Endothelial cell of umbilical vein (primary cell): ENCODE data around the gene GPR157. TPM values are rescaled to one million over a fixed set of nuclear protein-coding genes. Genes with fewer than 3 reads are reported as not detected.
A peak's percentile ranks its signal among the peaks of the same experiment; 100 is the strongest.

Experiments used
- BruUV-seq: library from RNA; stranded (reverse); fragments of 400-500 nt; replicated peaks from 2 replicates; lab custom pipeline; 2021; lab: Mats Ljungman, UMichigan
- CTCF ChIA-PET: fragments of 300-600, 350-600 bp; sonication (Branson Sonifier 250); formaldehyde crosslinking; loops from one replicate; lab custom pipeline; 2021; ENCODE audit warnings: antibody characterized with exemption, inconsistent platforms; lab: Charles Lee
- POLR2A ChIA-PET: fragments of 300-600, 350-600 bp; sonication (Branson Sonifier 250); formaldehyde crosslinking; loops from one replicate; lab custom pipeline; 2021; ENCODE audit warnings: antibody characterized with exemption, inconsistent platforms; lab: Charles Lee
- DNase-seq: peaks from one replicate; pipeline ENCODE4 v3.0.0-alpha.2; 2011; ENCODE audit warnings: low read depth, low spot score
- FAIRE-seq: peaks from 2 replicates; lab custom pipeline; 2011; peaks lifted over from hg19 to GRCh38; lab: Jason Lieb, UNC
- H2AFZ ChIP-seq: 2 replicates; pipeline ENCODE4 v1.6.0; 2012; ENCODE audit warnings: low read depth, low read length, control low read depth, inconsistent platforms
- H3K27ac ChIP-seq: 2 replicates; pipeline ENCODE4 v1.5.1; 2011; ENCODE audit warnings: low read depth, mild to moderate bottlenecking, control low read depth, low read length, moderate library complexity; ENCODE audit not compliant: insufficient read depth
- H3K27me3 ChIP-seq, 2 experiments: 2 replicates each; pipeline versions ENCODE4 v1.6.0 to v1.6.1; 2011; ENCODE audit warnings: low read length in 2 of 2, mixed read lengths in 1 of 2; ENCODE audit not compliant: control insufficient read depth in 2 of 2, insufficient read depth in 2 of 2
- H3K36me3 ChIP-seq, 2 experiments: 2 replicates in 1 of 2; 3 replicates in 1 of 2; pipeline ENCODE4 v1.5.1; 2011; ENCODE audit warnings: low read length in 2 of 2, mild to moderate bottlenecking in 1 of 2, moderate library complexity in 1 of 2; ENCODE audit not compliant: control insufficient read depth in 2 of 2, insufficient read depth in 2 of 2; ENCODE audit errors: extremely low read depth in 1 of 2
- H3K4me1 ChIP-seq: 3 replicates; pipeline ENCODE4 v1.5.1; 2011; ENCODE audit warnings: mild to moderate bottlenecking, low read length; ENCODE audit not compliant: control insufficient read depth, insufficient read depth; ENCODE audit errors: extremely low read depth
- H3K4me2 ChIP-seq: 2 replicates; pipeline ENCODE4 v1.6.1; 2011; ENCODE audit warnings: low read length, control low read depth, mixed read lengths; ENCODE audit not compliant: insufficient read depth
- H3K4me3 ChIP-seq, 3 experiments: fragments of 200-600 bp in 1 of 3; sonication (generic), shearing (Covaris generic) in 1 of 3; replicated peaks in 1 of 3; 2 replicates each; pipeline ENCODE4 v1.5.1; 2011 to 2016; ENCODE audit warnings: control low read depth in 3 of 3, low read length in 3 of 3, mild to moderate bottlenecking in 2 of 3, inconsistent platforms in 1 of 3, low read depth in 1 of 3, moderate library complexity in 1 of 3; ENCODE audit not compliant: insufficient read depth in 1 of 3
- H3K79me2 ChIP-seq: 2 replicates; pipeline ENCODE4 v1.6.0; 2012; ENCODE audit warnings: low read length, inconsistent platforms; ENCODE audit not compliant: control insufficient read depth, insufficient read depth
- H3K9ac ChIP-seq: replicated peaks from 2 replicates; pipeline ENCODE3; 2011; ENCODE audit warnings: low read length, control low read depth; ENCODE audit not compliant: insufficient read depth; ENCODE audit errors: extremely low read depth
- H3K9me1 ChIP-seq: replicated peaks from 3 replicates; pipeline ENCODE4 v1.6.0; 2011; ENCODE audit warnings: mild to moderate bottlenecking, low read length; ENCODE audit not compliant: control insufficient read depth, insufficient read depth; ENCODE audit errors: extremely low read depth
- H3K9me3 ChIP-seq: replicated peaks from 2 replicates; pipeline ENCODE4 v1.5.1; 2012; ENCODE audit warnings: low read length, inconsistent platforms; ENCODE audit not compliant: control insufficient read depth, insufficient read depth
- H4K20me1 ChIP-seq: replicated peaks from 2 replicates; pipeline ENCODE3; 2011; ENCODE audit warnings: mild to moderate bottlenecking, low read length; ENCODE audit not compliant: control insufficient read depth, insufficient read depth; ENCODE audit errors: extremely low read depth
- EZH2 ChIP-seq: IDR thresholded peaks from 2 replicates; pipeline ENCODE4 v1.6.1; 2012; ENCODE audit warnings: borderline replicate concordance, low read depth, mild to moderate bottlenecking, moderate library complexity, low read length, inconsistent platforms; ENCODE audit not compliant: severe bottlenecking
- FOS ChIP-seq: IDR thresholded peaks from 2 replicates; pipeline ENCODE4 v1.6.1; 2011; ENCODE audit warnings: mild to moderate bottlenecking, low read length, moderate library complexity, borderline replicate concordance; ENCODE audit not compliant: insufficient read depth
- GATA2 ChIP-seq: IDR thresholded peaks from 2 replicates; pipeline ENCODE4 v1.7.0; 2011; ENCODE audit warnings: low read depth, mild to moderate bottlenecking, moderate library complexity, mixed read lengths, low read length; ENCODE audit not compliant: insufficient read length, insufficient read depth
- JUN ChIP-seq: IDR thresholded peaks from 2 replicates; pipeline ENCODE4 v1.6.1; 2011; ENCODE audit warnings: borderline replicate concordance, low read depth; ENCODE audit not compliant: insufficient read length, insufficient read depth
- MYC ChIP-seq: IDR thresholded peaks from one replicate; pipeline ENCODE4 v1.6.1; 2011; ENCODE audit warnings: mild to moderate bottlenecking, low read depth, low read length
- POLR2A ChIP-seq: IDR thresholded peaks from 2 replicates; pipeline ENCODE4 v1.6.1; 2012; ENCODE audit warnings: low read depth, mild to moderate bottlenecking, control low read depth, low read length
- POLR2AphosphoS5 ChIP-seq: IDR thresholded peaks from 2 replicates; pipeline ENCODE4 v1.6.1; 2012; ENCODE audit warnings: low read depth, mild to moderate bottlenecking, control low read depth, low read length, moderate library complexity; ENCODE audit not compliant: insufficient read depth
- dilution Hi-C: fragments of 300-500 bp; cut with MboI; formaldehyde crosslinking; loops from one replicate; pipeline ENCODE4 v1.15.0; 2019; ENCODE audit warnings: low sequenced_read_pairs; ENCODE audit not compliant: extremely low pct_ligation_motif_present
- intact Hi-C: fragments of 100-400 bp; cut with micrococcal nuclease; formaldehyde crosslinking; loops from one replicate; pipeline ENCODE4 v1.10.0; 2022
- polyA plus RNA-seq, 4 experiments: library from polyadenylated mRNA; depleted of rRNA in 3 of 4; stranded (reverse) in 3 of 4; unstranded in 1 of 4; fragments of >200 nt; gene quantifications; 2 replicates each; pipeline versions ENCODE4 v1.2.1 to v1.2.3, GENCODE V29; 2011 to 2012; ENCODE audit warnings: missing spikeins in 1 of 4
- total RNA-seq: library from RNA; stranded (reverse); gene quantifications from 2 replicates; pipeline ENCODE4 v1.2.3, GENCODE V29; 2021
- TF ChIP-seq, protein P1 (sequence below), 2 donors: IDR thresholded peaks; 1 replicate in 1 of 2; 2 replicates in 1 of 2; pipeline ENCODE4 v1.5.1; 2011; ENCODE audit warnings: low read length in 2 of 2, mild to moderate bottlenecking in 2 of 2, moderate library complexity in 2 of 2, control low read depth in 1 of 2, inconsistent platforms in 1 of 2, low read depth in 1 of 2; ENCODE audit not compliant: insufficient read depth in 1 of 2; ENCODE audit errors: extremely low read depth in 1 of 2
- TF ChIP-seq, protein P2 (sequence below): IDR thresholded peaks from 2 replicates; pipeline ENCODE4 v1.6.1; 2011; ENCODE audit not compliant: insufficient read depth, insufficient read length

The GPR157 gene
- total and polyA plus RNA-seq, 2 donors (not counting 3 experiments of a cell fraction or from before 2014, with no cell fraction given), result 1.0 to 6.5 TPM

DNA sequence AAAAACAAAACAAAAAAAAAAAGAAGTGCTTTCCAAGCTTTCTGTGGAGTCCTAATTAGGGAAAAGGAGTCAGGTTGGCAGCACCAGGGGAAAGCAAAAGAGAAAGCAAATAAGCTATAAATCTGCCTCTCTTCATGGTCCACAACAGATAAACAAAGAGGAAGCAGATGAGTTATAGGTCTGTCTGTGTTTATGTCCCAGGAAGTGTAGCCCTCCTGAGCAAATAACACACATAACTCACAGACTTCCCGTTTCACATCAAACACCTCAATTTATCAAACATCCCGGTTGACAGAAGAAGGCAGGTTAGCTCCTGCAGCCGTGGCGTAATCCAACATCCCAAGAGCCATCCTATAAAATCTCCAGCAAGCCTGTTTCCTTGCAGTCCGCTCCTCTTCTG is 53.9 kb downstream of the GPR157 start:
- no peaks in the 10 kb centered on the region for H3K4me1 ChIP-seq
- no peak overlapping the region for H3K4me3 ChIP-seq
- DNase-seq (peak; percentile 13), FAIRE-seq (no peak)
- dilution Hi-C loops, result no loop called here
- no peak overlapping the region for H3K9ac ChIP-seq
- H3K9me1 ChIP-seq, result no peaks in the 10 kb centered on the region
- no peaks in the 10 kb centered on the region for H3K79me2 ChIP-seq
- BruUV-seq, result no TSS peak
- peaks cover 0 to 6% of the 10 kb centered on the region in 2 experiments for H3K27me3 ChIP-seq
- POLR2A ChIA-PET, result no interaction called here
- intact Hi-C loops, result no loop called here
- TF ChIP-seq POLR2A (no peak), JUN (no peak), POLR2AphosphoS5 (no peak)
- TF ChIP-seq, protein P1, sequence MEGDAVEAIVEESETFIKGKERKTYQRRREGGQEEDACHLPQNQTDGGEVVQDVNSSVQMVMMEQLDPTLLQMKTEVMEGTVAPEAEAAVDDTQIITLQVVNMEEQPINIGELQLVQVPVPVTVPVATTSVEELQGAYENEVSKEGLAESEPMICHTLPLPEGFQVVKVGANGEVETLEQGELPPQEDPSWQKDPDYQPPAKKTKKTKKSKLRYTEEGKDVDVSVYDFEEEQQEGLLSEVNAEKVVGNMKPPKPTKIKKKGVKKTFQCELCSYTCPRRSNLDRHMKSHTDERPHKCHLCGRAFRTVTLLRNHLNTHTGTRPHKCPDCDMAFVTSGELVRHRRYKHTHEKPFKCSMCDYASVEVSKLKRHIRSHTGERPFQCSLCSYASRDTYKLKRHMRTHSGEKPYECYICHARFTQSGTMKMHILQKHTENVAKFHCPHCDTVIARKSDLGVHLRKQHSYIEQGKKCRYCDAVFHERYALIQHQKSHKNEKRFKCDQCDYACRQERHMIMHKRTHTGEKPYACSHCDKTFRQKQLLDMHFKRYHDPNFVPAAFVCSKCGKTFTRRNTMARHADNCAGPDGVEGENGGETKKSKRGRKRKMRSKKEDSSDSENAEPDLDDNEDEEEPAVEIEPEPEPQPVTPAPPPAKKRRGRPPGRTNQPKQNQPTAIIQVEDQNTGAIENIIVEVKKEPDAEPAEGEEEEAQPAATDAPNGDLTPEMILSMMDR (IDR thresholded peaks at IDR 0.05; ENCODE audit: extremely low read depth in 1 of 2, insufficient read depth in 1 of 2, low read depth in 1 of 2, low read length in 2 of 2), result no peak
- no peak overlapping the region for H3K4me2 ChIP-seq
- no peak overlapping the region for H3K27ac ChIP-seq
- CTCF ChIA-PET, result interaction anchor here (1.1 to 1.6 kb wide), 3 partner anchors 14 to 70 kb away, joined by 4 to 9 read pairs (median 7); no protein-coding TSS in a partner anchor
- no peaks in the 10 kb centered on the region for H3K36me3 ChIP-seq
- no peaks in the 10 kb centered on the region for H4K20me1 ChIP-seq
- H2AFZ ChIP-seq, result no peak overlapping the region
- H3K9me3 ChIP-seq, result no peaks in the 10 kb centered on the region

DNA sequence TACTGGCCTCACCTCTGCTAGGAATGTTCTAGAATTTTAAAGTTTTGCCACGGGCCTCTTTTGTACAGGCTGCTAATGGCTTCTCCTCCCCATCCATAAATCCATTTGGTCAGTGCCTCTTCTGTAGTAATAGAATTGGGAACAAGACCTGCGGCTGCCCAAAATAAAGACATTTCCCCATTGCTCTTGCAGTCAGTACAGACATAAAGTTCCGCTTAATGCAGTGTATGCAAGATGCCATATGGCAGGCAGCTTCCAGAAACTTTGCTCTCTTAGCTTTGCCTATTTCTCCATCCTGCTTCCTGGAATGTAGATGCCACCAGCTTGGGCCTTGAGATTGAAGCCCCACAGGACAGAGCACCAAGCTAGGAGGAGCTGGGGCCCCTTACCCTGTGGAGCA is 55.8 kb downstream of the GPR157 start:
- no peaks in the 10 kb centered on the region for H3K9me3 ChIP-seq
- BruUV-seq, result no TSS peak
- no peaks in the 10 kb centered on the region for H4K20me1 ChIP-seq
- no peak overlapping the region for H3K4me3 ChIP-seq
- POLR2A ChIA-PET, result no interaction called here
- no peak overlapping the region for H3K4me2 ChIP-seq
- DNase-seq (no peak), FAIRE-seq (no peak)
- TF ChIP-seq, protein P2, sequence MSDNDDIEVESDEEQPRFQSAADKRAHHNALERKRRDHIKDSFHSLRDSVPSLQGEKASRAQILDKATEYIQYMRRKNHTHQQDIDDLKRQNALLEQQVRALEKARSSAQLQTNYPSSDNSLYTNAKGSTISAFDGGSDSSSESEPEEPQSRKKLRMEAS, result no peak
- TF ChIP-seq, protein P1 (IDR thresholded peaks at IDR 0.05; ENCODE audit: extremely low read depth in 1 of 2, insufficient read depth in 1 of 2, low read depth in 1 of 2, low read length in 2 of 2), result no peak
- TF ChIP-seq GATA2, result no peak
- no peak for TF ChIP-seq FOS
- no peak for TF ChIP-seq JUN
- TF ChIP-seq POLR2AphosphoS5, result no peak
- no peak for TF ChIP-seq EZH2
- no peak for TF ChIP-seq POLR2A
- no peak for TF ChIP-seq MYC
- H3K27me3 ChIP-seq, result peaks cover 0 to 6% of the 10 kb centered on the region in 2 experiments
- H2AFZ ChIP-seq, result no peak overlapping the region
- H3K27ac ChIP-seq, result no peak overlapping the region
- no peaks in the 10 kb centered on the region for H3K36me3 ChIP-seq
- no peaks in the 10 kb centered on the region for H3K9me1 ChIP-seq
- CTCF ChIA-PET, result no interaction called here
- dilution Hi-C loops (no loop called here), intact Hi-C loops (no loop called here)
- no peaks in the 10 kb centered on the region for H3K79me2 ChIP-seq
- H3K4me1 ChIP-seq, result no peaks in the 10 kb centered on the region
- no peak overlapping the region for H3K9ac ChIP-seq
